GM19025 (cell line): ENCODE measurements around the gene DOCK3.
"Not testable (repeated sequence)": the region's sequence is repeated elsewhere in the genome, so short reads cannot be mapped to it uniquely, and the experiment has no call there.

ENCODE experiments used
- ATAC-seq: cut with Tn5 transposase; IDR thresholded peaks from one replicate; pipeline ENCODE4 v1.9.1; 2021; ENCODE audit warnings: mild to moderate bottlenecking, low read depth, moderate library complexity; ENCODE audit not compliant: unreplicated experiment

The DOCK3 gene

DNA sequence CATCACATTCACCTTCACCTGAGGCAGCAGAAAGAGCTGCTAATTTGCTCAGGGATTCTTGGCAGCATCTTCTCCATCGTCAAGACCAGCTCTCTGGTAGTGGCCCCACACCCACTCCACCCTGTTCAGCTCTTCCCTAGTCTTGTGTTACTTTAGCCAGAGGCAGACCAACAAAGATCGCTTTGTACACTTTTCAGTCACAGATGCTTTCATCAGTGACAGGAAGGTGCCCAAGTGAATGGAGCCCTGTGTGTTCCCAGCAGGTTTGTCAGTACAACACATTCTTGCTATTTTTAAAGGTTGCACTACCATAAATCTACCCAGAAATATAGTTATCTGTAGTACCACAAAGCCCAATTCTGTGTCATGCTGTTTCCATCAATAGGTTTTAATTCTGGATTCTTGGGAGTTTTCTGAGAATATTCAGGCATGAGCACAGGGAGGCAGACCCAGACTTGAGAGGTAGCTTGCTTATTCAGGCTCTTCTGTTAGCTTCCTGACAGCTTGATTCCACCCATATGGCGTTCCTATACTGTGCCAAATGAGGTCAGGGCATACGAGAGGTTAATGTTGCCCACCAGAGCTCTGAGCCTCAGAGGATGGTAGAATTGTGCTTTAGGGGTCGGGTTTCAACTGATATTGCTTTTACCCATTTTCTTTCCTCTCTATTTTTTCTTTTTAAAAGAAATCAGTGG is 600.5 kb downstream of the DOCK3 start:
- no peak for ATAC-seq

DNA sequence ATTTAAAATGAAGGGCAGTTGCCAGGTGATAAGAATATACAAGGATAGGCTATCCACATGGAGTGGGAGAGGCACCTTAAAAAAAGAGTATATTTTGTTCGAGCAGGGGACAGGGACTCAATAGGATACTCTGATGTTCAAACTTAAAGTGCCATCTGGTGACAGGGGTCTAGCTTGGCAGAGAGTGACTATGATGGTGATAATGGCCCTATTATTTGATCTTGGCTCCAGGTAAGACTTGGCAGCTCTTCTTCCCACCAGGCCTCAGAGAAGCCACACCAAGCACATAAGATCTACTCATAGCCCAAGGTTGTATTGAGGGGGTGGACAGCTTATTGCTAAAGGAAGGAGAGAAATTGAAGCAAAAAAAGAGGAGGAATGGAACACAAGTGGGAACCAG is 601.3 kb downstream of the DOCK3 start:
- ATAC-seq, result no peak

DNA sequence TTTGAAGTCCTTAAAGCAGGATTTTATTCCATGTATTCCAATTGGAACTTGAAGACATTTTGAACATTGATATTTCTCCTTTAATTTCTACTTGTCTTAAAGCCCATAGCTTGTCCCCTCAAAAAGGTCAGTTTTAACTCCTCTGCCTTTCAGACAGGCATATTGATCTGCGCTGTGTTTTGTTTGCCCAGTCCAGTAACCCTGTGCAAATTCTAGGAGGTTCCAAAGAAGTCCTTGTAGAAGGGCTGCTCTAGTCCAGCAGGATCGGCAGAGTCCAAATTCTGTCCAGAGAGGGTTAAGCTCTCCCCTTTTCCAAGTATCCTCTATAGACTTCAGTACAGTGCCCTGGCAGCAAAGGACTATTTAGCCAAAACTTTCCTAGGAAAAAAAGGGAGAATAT is 604.7 kb downstream of the DOCK3 start:
- no peak for ATAC-seq

DNA sequence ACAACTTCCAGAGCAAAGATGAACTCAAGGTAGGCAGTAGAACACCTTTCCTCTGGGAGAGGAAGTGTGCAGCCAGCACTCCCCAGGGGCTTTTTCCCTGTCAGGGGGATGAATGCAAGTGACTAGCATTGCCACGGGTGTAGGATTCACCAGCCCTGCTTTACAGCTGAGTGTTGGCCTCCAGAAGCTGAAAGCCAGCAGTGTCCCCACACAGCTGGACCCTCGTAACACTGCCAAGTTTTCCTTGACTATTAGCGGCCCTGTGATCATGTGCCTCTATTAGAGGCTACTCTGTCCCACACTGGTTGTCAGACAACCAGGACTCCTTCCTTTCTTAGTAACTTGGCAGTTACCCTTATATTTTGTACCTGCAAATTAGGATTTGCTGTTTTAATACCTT is 605.4 kb downstream of the DOCK3 start:
- ATAC-seq, result no peak

DNA sequence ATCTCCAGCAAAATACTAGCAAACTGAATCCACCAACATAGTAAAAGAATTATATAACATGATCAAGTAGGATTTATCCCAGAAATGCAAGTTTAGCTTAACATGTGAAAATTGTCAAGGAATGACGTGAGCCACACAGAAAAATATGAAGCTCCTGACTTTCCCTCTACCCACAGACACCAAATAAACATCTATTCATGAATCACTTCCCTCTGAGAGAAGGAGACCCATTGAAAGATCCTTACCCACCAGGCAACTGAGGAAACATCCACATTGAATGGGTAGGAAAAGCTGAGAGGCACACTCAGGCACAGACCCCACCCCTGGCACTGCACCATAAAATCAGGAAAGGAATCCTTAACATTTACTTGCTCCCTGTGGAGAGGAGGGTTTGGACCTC is 608.2 kb downstream of the DOCK3 start:
- no peak for ATAC-seq

DNA sequence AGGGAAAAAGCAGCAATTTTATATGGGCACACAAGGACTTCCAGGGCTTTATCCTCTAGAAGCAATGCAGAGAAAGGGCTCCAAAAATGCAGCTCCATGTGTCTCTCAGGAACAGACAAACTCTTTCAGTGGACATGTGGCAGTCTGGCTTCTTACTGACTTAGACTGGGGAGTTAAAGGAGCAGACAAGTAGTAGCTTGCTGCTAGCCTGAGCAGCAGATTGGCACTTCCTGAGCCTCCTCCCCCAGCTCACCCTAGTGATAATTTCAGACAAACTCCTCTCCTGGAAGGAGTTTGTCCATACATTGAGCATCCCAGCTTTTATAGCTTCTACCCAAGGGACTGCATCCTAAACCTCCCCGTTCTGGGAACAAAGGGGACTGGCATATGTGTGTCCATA is 608.7 kb downstream of the DOCK3 start:
- ATAC-seq, result no peak

DNA sequence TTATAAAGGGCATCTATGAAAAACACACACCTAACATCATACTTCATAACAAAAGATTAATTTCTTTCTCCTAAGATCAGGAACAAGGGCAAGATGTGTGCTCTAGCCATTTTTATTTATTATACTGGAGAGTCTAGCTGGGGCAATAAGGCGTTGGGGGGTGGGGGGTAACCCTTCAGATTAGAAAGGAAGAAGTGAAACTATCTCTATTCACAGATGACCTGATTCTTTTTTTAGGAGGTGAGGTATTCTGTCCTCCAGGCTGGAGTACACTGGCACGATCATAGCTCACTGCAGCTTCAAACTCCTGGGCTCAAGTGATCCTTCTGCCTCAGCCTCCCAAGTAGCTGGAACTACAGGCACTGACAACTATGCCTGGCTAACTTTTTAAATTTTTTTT is 620.9 kb downstream of the DOCK3 start:
- ATAC-seq, result no peak

DNA sequence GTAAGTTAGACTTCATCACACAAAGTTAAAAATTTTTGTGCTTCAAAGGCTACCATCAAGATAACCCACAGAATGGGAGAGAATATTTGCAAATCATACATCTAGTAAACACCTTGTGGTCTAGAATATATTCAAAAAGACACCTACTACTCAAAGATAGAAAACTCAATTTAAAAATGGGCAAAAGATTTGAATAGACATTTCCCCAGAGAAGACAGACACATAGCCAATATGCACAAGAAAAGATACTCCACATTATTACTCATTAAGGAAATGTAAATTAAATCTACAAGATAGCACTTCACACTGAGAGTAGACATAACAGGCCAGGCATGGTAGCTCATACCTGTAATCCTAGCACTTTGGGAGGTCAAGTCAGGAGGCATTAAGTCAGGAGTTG is 622.6 kb downstream of the DOCK3 start:
- ATAC-seq, result no peak

DNA sequence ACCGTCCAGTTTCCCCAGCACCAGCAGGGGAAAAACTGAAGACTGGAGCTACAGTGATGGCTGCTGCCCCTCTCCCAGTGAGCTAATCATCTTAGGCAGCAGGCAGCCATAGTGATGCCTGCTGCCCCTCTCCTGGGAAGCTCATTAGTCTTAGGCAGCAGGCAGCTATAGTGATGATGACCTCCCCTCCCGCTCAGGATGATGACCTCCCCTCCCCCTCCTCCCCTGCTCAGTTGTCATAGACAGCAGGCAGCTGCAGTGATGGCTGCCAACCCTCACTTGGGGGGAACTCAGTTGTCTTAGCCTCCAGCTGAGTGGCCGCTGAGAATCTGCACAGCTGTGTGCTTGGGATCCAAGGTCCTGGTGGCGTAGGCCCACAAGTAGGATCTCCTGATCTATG is 629.5 kb downstream of the DOCK3 start:
- ATAC-seq, result no peak

DNA sequence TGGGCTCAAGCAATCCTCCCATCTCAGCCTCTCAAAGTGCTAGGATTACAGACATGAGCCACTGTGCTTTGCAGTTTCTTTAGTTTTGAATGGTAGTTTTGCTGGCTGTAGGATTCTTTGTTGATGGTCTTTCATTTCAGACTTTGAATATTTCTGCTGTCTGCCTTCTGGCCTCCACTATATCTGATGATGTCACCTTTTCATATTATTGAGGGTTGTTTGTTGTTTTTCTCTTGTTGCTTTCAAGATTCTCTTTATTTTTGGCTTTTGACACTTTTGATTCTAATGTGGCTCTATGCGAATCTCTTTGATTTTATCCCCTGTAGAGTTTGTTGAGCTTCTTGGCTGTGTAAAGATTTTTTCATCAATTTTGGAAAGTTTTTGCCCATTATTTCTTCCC is 631.4 kb downstream of the DOCK3 start:
- no peak for ATAC-seq

DNA sequence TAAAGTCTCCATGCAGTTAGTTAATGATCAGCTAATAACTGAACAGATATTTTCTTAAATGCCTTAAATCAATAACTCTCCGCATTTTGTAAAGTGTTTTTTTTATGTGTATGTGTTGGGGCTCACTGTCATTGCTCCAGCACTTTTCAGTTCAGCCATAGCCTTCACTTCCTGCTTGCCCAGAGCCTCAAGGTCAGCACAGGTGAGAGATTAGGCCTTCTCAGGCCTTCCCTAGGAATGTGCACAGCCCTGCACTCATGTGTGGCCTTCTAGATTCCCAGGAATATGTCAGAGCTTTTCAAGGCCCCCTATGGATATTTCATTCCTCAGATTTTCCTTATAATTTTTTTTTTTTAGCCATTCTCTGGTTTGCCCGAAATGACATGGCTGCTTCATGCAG is 632.7 kb downstream of the DOCK3 start:
- ATAC-seq, result no peak

DNA sequence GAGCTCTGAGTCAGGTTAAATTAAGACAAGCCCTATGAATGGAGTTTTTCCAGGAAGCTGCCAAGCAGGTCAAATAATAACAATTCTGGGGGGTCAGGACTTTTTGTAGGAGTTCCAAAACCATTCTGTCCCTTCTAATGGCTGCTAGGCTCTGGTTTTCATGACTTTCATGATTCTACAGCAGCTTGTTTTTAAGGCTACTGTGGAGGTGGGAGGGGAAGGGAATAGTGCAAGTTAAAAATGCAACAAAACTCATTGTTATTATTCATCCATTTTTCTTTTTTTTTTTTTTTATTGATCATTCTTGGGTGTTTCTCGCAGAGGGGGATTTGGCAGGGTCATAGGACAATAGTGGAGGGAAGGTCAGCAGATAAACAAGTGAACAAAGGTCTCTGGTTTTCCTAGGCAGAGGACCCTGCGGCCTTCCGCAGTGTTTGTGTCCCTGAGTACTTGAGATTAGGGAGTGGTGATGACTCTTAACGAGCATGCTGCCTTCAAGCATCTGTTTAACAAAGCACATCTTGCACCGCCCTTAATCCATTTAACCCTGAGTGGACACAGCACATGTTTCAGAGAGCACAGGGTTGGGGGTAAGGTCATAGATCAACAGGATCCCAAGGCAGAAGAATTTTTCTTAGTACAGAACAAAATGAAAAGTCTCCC is 633.3 kb downstream of the DOCK3 start:
- ATAC-seq, result not testable (repeated sequence)

DNA sequence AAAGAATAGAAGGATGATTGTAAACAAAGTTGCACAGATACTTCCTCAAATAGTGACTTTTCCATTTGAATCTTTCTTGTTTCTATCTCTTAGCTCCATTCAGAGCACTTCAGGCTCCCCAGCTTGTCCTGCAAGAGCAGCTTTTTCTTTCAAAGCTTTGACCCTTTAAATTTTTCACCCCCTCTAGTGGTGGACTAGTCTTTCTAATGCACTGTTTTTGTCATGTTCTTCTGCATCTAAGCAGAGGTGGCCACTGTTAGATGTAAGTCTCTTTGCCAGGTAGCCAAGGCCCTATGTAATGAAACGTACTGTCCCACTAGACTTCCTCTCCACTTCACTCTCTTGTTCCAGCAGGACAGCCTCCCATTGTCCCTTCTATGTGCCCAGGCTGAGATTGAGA is 636.3 kb downstream of the DOCK3 start:
- no peak for ATAC-seq

DNA sequence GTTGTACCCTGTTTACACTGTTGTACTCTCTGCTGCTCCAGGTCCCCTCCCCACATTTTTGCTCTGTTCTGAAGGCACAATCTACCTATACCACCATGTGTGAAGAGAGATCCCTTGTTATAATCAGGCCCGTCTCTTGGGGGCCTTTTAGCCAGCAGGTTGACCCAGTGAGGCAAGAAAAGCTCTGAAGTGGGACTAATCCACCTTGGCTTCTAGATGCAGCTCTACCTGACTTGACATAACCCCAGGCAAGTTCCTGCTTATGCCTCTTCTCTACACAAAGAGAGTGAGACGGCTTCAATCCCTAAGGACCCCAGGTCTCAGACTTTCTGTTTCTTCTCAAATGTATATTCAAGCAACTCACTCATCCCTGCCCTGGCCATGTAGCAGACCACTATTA is 653.5 kb downstream of the DOCK3 start:
- no peak for ATAC-seq

DNA sequence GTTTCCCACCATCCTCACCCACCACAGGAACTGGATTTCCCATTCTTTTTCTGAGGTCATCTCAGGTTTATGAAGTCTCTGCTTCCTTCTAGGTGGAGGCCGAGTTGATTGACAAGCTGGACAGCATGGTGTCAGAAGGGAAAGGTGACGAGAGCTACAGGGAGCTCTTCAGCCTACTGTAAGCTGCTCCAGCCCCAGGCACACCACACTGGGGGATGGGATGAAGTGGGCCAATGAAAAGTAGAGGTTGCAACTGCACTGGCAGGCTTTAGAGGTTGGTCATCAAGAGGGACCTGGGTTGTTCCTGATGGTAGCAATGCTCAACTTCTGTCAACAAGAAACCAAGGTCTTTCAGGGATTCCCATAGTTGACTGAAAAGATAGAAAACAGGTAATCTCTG is 655.3 kb downstream of the DOCK3 start:
- ATAC-seq, result no peak

DNA sequence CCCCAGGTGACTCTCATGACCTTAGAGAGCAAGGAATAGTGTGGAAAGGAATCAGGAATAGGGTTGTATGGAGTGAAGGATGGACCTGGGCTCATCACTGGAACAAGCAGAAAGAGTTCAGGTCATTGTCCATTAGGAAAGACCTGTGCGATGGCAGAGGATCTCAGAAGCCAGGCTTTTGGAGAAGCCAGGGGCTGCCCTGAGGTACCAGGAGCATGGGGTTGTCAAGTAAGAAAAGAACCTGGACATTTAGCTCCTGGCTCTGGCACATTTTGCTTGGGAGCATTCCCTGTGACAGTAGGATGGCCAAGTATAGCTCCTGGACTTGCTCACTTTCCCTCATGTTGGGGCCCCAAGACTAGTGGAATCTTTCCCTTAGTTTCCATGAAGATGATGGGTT is 657.4 kb downstream of the DOCK3 start:
- no peak for ATAC-seq

DNA sequence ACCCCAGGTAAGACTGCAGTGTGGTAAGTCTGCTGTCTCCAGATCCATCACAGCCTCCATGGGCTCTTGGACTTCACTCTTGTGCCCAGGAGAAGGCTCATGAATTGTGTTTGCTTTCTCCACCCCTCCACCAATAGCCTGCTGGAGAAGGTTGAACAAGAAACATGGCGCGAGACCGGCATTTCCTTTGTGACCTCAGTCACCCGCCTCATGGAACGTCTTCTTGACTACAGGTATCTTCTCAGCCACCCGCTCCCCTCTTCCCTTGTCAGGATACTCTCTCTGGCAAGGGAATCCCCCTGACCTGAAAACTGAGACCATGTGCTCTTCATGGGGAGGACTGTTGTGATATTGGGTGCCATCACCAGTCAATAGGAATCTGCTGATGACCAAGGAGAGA is 658.3 kb downstream of the DOCK3 start:
- no peak for ATAC-seq

DNA sequence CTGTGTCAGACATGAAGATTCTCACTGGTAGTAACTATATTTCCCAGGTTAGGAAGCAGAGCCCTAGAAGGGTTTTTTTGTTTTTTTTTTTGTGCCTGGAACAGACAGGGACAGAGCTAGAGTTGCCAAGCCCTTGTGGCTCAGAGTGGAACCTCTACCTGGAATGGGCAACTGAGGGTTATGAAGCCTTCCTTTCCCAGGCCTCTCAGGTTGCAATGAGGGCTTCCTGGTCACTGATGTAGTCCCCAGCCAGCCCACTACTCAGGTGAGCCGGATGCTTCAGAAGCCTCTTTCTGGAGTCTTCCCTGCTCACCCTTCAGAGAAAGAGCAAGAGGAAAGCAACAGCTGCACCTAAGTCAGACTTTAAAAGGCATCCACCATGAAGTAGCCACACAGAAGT is 661.5 kb downstream of the DOCK3 start:
- ATAC-seq, result no peak

DNA sequence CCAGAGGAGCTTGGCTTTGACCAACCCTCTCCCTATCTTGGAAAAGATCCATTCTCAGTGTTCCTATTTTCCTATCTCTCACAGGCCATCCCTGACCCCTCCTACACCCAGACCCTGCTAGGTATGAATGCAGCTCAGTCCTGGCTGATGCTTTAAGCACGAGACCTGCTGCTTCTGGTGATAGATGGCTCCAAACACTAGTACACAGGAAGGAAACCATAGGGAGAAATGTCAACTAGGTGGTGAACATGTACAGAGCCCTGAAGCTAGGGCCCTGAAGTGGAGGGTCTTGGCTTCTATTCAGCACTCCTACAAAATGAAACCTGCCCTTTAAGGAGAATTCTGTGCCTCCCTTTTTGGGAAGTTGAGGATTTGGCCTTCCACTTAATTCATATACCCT is 662.9 kb downstream of the DOCK3 start:
- no peak for ATAC-seq

DNA sequence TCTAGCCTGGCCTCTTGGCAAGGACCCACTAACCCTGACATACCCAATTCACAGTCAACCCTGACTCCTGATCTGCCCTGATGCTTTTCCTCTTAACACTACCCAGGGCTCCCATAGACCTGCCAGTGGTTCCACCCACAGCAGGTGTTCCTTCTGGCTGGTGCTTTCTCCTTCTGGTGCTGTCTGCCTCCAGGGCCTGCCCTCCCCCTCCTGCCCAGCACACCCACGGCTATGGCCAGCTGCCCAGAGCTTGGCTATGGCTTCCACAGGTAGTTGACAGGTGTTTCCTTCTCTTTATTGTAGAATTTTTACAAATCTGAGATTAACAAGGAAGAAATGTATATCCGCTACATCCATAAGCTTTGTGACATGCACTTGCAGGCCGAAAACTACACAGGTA is 663.9 kb downstream of the DOCK3 start:
- ATAC-seq, result no peak

DNA sequence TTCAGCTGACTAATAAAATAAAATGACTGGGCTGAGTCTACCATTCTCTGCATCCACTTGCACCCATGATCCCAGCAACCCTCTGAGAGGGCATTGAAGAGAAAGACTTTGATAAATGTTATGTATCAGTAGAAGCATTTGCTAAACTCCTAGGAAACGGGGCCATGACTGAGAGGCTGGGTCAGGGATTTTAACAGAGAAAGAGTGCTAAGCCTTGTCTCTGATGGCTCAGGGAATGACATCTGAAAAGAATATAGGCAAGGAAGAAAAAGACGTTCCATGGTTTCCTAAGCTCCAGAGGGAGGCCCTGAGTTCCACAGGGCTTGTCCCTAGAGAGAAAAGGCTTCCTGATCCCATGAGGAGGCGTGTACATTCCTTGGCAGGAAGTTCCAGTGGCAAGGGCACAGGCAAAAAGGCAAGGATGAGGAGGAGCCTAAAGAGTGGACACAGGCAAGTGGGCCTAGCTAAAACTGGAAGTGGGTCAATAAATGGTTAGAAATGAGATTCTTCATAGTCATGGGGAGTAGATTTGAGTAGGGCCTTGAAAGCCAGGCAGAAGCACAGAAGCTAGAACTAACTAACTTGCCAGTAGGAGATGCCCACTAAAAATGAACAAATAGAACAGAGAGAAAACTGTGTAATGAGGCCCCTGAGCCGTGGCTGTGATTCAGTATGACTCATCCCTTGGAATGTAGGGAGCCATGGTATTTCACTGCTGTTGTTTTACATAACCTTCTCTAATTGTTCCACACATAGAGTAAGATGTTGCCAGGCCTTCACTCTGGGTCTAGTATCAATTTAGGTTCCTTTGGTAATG is 665.5 kb downstream of the DOCK3 start:
- ATAC-seq, result no peak
